ENCODE results near the gene HSPA4.

HSPA4 gene

GRCh38 chr5:133124891-133125290, 73.1 kb downstream of the HSPA4 start:
- TF ChIP-seq CTCF (IDR thresholded peaks at IDR 0.05) = no peak
- Histone ChIP-seq H3K79me2 (no peaks in the 10 kb centered on the region), H3K9me3 (ENCODE audit: control insufficient read depth, low read length) (no peaks in the 10 kb centered on the region), H3K27me3 (ENCODE audit: control insufficient read depth, insufficient read depth, low read length) (no peaks in the 10 kb centered on the region), H3K4me3 (ENCODE audit: low read depth, low read length) (no peak overlapping the region), H2AFZ (no peak overlapping the region), H3K4me1 (peaks cover 11% of the 10 kb centered on the region), H3K36me3 (ENCODE audit: control insufficient read depth, insufficient read depth, low read length) (no peaks in the 10 kb centered on the region), H3K9ac (no peak overlapping the region), H3K27ac (no peak overlapping the region), H3K4me2 (ENCODE audit: low read length) (no peak overlapping the region)

- H3K79me2 ChIP-seq = no peaks in the 10 kb centered on the region
- peaks cover 11% of the 10 kb centered on the region for H3K4me1 ChIP-seq
- no peak overlapping the region for H2AFZ ChIP-seq
- no peaks in the 10 kb centered on the region for H3K36me3 ChIP-seq (ENCODE audit: control insufficient read depth, insufficient read depth, low read length)
- H3K9me3 ChIP-seq (ENCODE audit: control insufficient read depth, low read length) = no peaks in the 10 kb centered on the region
- H3K4me2 ChIP-seq (ENCODE audit: low read length) = no peak overlapping the region
- H3K9ac ChIP-seq = no peak overlapping the region
- H3K27me3 ChIP-seq (ENCODE audit: control insufficient read depth, insufficient read depth, low read length) = no peaks in the 10 kb centered on the region
- no peak for TF ChIP-seq CTCF (IDR thresholded peaks at IDR 0.05)
- H3K4me3 ChIP-seq (ENCODE audit: low read depth, low read length) = no peak overlapping the region
- no peak overlapping the region for H3K27ac ChIP-seq
Measured at GRCh38 chr5:133128066-133128465, 76.3 kb downstream of the HSPA4 start.

- Histone ChIP-seq H3K79me2 (no peaks in the 10 kb centered on the region), H3K36me3 (ENCODE audit: control insufficient read depth, insufficient read depth, low read length) (no peaks in the 10 kb centered on the region), H3K4me2 (ENCODE audit: low read length) (no peak overlapping the region), H3K4me1 (peaks cover 11% of the 10 kb centered on the region), H3K27me3 (ENCODE audit: control insufficient read depth, insufficient read depth, low read length) (no peaks in the 10 kb centered on the region), H3K9me3 (ENCODE audit: control insufficient read depth, low read length) (no peaks in the 10 kb centered on the region), H3K4me3 (ENCODE audit: low read depth, low read length) (no peak overlapping the region), H3K27ac (no peak overlapping the region), H2AFZ (no peak overlapping the region), H3K9ac (no peak overlapping the region)
- no peak for TF ChIP-seq CTCF (IDR thresholded peaks at IDR 0.05)
Measured at GRCh38 chr5:133129289-133129688, 77.5 kb downstream of the HSPA4 start.

- no peak overlapping the region for H3K4me3 ChIP-seq (ENCODE audit: low read depth, low read length)
- no peak for TF ChIP-seq CTCF (IDR thresholded peaks at IDR 0.05)
- H3K4me2 ChIP-seq (ENCODE audit: low read length) = no peak overlapping the region
- H3K36me3 ChIP-seq (ENCODE audit: control insufficient read depth, insufficient read depth, low read length) = no peaks in the 10 kb centered on the region
- no peak overlapping the region for H3K9ac ChIP-seq
- H2AFZ ChIP-seq = no peak overlapping the region
- peaks cover 10% of the 10 kb centered on the region for H3K4me1 ChIP-seq
- no peaks in the 10 kb centered on the region for H3K79me2 ChIP-seq
- no peak overlapping the region for H3K27ac ChIP-seq
- no peaks in the 10 kb centered on the region for H3K27me3 ChIP-seq (ENCODE audit: control insufficient read depth, insufficient read depth, low read length)
- no peaks in the 10 kb centered on the region for H3K9me3 ChIP-seq (ENCODE audit: control insufficient read depth, low read length)
Measured at GRCh38 chr5:133129950-133130349, 78.1 kb downstream of the HSPA4 start.

GRCh38 chr5:133130387-133131118, 78.7 kb downstream of the HSPA4 start:
- Histone ChIP-seq H3K79me2 (no peaks in the 10 kb centered on the region), H3K9ac (peak overlapping the region; percentile 11), H3K4me1 (peaks cover 4% of the 10 kb centered on the region), H2AFZ (no peak overlapping the region), H3K4me2 (ENCODE audit: low read length) (no peak overlapping the region), H3K4me3 (ENCODE audit: low read depth, low read length) (no peak overlapping the region), H3K9me3 (ENCODE audit: control insufficient read depth, low read length) (no peaks in the 10 kb centered on the region), H3K27ac (no peak overlapping the region), H3K36me3 (ENCODE audit: control insufficient read depth, insufficient read depth, low read length) (no peaks in the 10 kb centered on the region), H3K27me3 (ENCODE audit: control insufficient read depth, insufficient read depth, low read length) (no peaks in the 10 kb centered on the region)
- TF ChIP-seq CTCF (IDR thresholded peaks at IDR 0.05) = no peak

Measured in parathyroid adenoma (tissue), 2 donors.